Neuronal stem cell (in vitro differentiated cells): Measurements from ENCODE around the gene TLE3.

Source experiments
- small RNA-seq: library from polyadenylated mRNA; stranded (forward); fragments of <200 nt; extraction: miRNeasy Mini kit (QIAGEN cat#:217004); gene quantifications from one replicate; pipeline ENCODE3, GENCODE V24; 2013; ENCODE audit not compliant: insufficient read depth

TLE3 gene

Small RNAs within 50 kb of the gene (small RNA-seq; reads per million reads assigned to genes)
- gene MIR629, result 99.3 reads per million, percentile 96 among the genes with 10 or more reads in this experiment
